IgD-negative memory B cell (primary cell): ENCODE data around the gene SLFNL1. TPM values are rescaled to one million over a fixed set of nuclear protein-coding genes. Genes with fewer than 3 reads are reported as not detected.
A peak's percentile ranks its signal among the peaks of the same experiment; 100 is the strongest.

Experiments
- H3K27ac Mint-ChIP-seq, 3 donors: one replicate each; pipeline ENCODE4 v1.8.0; 2020 to 2022; ENCODE audit warnings: mild to moderate bottlenecking in 3 of 3, mixed read lengths in 3 of 3, moderate library complexity in 1 of 3
- H3K27me3 Mint-ChIP-seq: one replicate; pipeline ENCODE4 v1.8.0; 2021; ENCODE audit warnings: mixed read lengths
- H3K36me3 Mint-ChIP-seq: one replicate; pipeline ENCODE4 v1.8.0; 2020; ENCODE audit warnings: mild to moderate bottlenecking, mixed read lengths
- H3K4me1 Mint-ChIP-seq, 3 donors: one replicate each; pipeline ENCODE4 v1.8.0; 2020 to 2022; ENCODE audit warnings: mixed read lengths in 3 of 3, mild to moderate bottlenecking in 1 of 3
- H3K4me3 Mint-ChIP-seq, 4 donors: one replicate each; pipeline ENCODE4 v1.8.0; 2020 to 2022; ENCODE audit warnings: mild to moderate bottlenecking in 4 of 4, mixed read lengths in 4 of 4, moderate library complexity in 3 of 4
- H3K9me3 Mint-ChIP-seq, 3 donors: one replicate each; pipeline ENCODE4 v1.8.0; 2020 to 2021; ENCODE audit warnings: mixed read lengths in 3 of 3, mild to moderate bottlenecking in 1 of 3
- polyA plus RNA-seq: library from polyadenylated mRNA; unstranded; fragments of 300-500 nt; fragmentation: Illumina TruSeq; gene quantifications from one replicate; pipeline ENCODE4 v1.2.3, GENCODE V29; 2021

SLFNL1 gene
- 0.20 TPM for polyA plus RNA-seq

DNA sequence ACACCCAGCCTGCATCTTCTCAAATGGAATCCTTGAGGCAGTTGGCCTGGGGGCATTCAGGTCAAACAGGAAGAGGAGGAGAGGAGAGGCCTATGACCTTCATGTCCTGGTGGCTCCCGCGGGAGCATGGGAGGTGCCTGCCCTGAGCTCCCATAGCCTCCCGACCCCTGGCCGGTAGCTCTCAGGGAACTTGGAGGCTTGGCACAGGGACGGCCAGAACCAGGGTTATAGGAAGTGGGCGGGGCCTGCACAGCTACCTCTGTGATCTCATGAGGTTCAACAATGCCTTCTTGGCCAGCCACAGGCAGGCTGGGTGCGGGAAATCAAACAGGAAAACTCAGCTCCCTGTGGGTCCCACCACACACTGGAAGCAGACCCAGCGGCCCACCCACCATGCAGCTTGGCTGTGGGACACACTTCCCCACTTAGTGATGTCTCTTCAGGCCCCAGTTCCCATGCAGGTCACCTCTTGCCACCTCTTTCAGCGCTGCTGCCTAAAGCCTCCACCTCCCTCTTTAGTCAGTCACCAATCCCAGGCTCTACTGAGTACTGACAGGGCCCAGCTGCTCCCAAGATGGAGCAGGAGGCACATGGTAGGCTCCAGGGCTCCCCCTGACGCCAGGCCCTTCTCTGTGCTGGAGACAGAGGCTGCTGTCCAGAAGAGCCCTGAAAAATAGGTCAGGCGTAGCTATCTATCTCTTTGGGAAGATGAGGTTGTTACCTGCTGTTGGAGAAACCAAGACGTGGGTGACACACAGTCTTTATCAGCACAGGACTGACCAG, at the start of gene SLFNL1:
SLFNL1 (minus strand) TSS at position 200 of the 783 bp plus-strand sequence. CDS start 1,065 bp downstream, outside the sequence.
- Mint-ChIP-seq H3K9me3 (peaks cover 0 to 2% (median 0%) of the 10 kb centered on the region in 3 donors), H3K36me3 (peaks cover 2% of the 10 kb centered on the region), H3K27me3 (no peaks in the 10 kb centered on the region), H3K27ac (peak within 1 kb of the TSS; percentile 23 to 48 (median 43)), H3K4me1 (peaks cover 29 to 34% (median 30%) of the 10 kb centered on the region in 3 donors), H3K4me3 (peak within 1 kb of the TSS in 1 of 4 donors; percentile 72)

DNA sequence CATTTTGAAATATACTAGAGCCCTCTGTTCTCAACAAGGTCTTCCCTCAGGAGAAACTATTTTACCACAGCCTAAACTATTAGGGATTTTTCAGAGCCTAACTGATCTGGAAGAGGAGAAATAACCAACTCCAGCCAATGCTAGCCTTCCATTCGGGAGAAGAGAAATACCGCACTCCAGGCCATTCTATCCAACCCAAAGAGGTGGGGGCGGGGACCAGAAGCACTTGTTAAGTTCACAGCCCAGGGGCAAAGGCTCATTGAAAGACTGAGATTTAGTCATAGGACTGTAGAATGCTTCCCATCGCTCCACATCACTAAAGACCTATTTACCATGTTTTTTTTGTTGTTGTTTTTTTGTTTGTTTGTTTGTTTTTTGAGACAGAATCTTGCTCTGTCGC, 35.4 kb upstream of the SLFNL1 start:
- Mint-ChIP-seq H3K27ac (no peak overlapping the region), H3K9me3 (no peaks in the 10 kb centered on the region), H3K4me3 (no peak overlapping the region), H3K4me1 (peaks cover 0 to 5% (median 2%) of the 10 kb centered on the region in 3 donors), H3K27me3 (no peaks in the 10 kb centered on the region), H3K36me3 (peaks cover 18% of the 10 kb centered on the region)

DNA sequence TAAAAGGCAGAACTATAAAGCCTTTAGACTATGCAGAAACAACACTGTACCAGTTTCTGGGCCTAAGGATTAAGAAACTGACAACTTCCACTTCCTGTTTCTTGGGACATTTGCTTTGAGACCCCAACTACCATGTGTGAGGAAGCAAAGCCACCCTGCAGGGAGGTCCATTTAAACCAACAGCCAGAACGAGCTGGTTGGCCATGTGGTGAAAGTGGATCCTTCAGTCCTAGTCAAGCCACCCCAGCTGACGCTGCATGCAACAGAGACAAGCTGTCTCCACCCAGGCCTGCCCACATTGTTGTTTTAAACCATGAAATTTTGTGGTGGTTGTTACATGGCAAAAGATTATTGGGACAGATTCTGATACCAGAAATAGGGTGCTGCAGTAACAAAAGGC, 31.8 kb upstream of the SLFNL1 start:
- no peaks in the 10 kb centered on the region for H3K9me3 Mint-ChIP-seq
- H3K36me3 Mint-ChIP-seq, result peaks cover 10% of the 10 kb centered on the region
- H3K4me1 Mint-ChIP-seq, result peaks cover 0 to 5% (median 2%) of the 10 kb centered on the region in 3 donors
- H3K27ac Mint-ChIP-seq, result no peak overlapping the region
- H3K4me3 Mint-ChIP-seq, result no peak overlapping the region
- H3K27me3 Mint-ChIP-seq, result no peaks in the 10 kb centered on the region

DNA sequence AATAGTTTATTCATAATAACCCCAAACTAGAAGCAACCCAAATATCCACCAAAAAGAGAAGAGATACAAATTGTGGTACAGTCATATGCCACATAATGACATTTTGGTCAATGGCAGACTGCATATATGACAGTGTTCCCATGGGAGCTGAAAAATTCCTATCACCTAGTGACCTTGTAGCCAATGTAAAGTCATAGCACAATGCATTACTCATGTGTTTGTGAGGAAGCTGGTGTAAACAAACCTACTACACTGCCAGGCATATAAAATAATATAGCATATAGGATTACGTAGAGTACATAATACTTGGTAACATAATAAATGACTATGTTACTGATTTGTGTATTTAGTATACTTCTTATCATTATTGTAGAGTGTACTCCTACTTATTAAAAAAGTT, 29.5 kb upstream of the SLFNL1 start:
- peaks cover 0 to 5% (median 3%) of the 10 kb centered on the region in 3 donors for H3K4me1 Mint-ChIP-seq
- no peaks in the 10 kb centered on the region for H3K9me3 Mint-ChIP-seq
- H3K36me3 Mint-ChIP-seq, result peaks cover 8% of the 10 kb centered on the region
- H3K27ac Mint-ChIP-seq, result no peak overlapping the region
- no peak overlapping the region for H3K4me3 Mint-ChIP-seq
- no peaks in the 10 kb centered on the region for H3K27me3 Mint-ChIP-seq

DNA sequence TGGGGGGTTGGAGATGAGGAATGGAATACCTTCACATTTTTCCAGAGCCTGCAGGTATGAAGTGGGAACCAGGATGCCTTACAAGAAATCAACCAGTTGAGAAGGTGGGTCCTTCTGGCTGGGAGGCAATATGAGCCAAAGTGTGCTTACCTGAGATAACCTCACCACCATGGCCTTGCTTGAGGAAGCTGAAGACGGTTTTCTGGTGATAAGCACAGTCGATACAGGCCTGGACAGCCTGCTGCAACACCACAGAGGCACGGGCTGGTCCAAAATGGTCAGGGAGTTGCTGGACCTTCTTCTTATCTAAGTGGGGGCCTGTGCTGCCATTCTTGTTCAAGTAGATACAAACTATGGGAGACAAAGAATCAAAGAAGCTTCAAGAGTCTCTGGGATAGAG, 27.0 kb upstream of the SLFNL1 start:
- no peaks in the 10 kb centered on the region for H3K9me3 Mint-ChIP-seq
- H3K36me3 Mint-ChIP-seq, result peaks cover 11% of the 10 kb centered on the region
- no peaks in the 10 kb centered on the region for H3K27me3 Mint-ChIP-seq
- H3K27ac Mint-ChIP-seq, result no peak overlapping the region
- peaks cover 0 to 5% (median 3%) of the 10 kb centered on the region in 3 donors for H3K4me1 Mint-ChIP-seq
- no peak overlapping the region for H3K4me3 Mint-ChIP-seq

DNA sequence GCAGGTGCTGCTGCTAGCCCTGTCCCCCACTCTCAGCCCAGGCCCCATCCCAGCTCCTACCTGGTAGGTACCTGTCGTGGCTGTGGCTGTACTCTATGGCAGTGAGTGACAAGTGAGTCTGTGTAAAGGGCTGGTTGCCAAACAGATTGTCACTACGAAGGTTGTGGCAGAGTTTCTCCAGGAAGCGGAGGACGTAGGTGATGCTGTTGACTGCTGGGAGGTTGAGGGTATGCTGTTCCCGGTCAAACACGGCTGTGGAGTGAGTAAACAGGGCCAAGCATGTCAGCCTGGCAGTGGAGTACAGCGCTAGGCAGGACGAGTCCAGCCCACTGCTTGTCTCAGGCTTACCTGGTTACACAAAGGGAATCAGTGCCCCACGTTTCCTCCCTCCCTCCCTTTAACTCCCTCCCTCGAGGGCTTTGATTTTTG, 24.8 kb upstream of the SLFNL1 start:
- peak overlapping the region in 1 of 3 donors; percentile 64 for H3K27ac Mint-ChIP-seq
- peaks cover 12% of the 10 kb centered on the region for H3K36me3 Mint-ChIP-seq
- peaks cover 0 to 3% (median 1%) of the 10 kb centered on the region in 3 donors for H3K4me1 Mint-ChIP-seq
- no peaks in the 10 kb centered on the region for H3K9me3 Mint-ChIP-seq
- H3K27me3 Mint-ChIP-seq, result no peaks in the 10 kb centered on the region
- no peak overlapping the region for H3K4me3 Mint-ChIP-seq

DNA sequence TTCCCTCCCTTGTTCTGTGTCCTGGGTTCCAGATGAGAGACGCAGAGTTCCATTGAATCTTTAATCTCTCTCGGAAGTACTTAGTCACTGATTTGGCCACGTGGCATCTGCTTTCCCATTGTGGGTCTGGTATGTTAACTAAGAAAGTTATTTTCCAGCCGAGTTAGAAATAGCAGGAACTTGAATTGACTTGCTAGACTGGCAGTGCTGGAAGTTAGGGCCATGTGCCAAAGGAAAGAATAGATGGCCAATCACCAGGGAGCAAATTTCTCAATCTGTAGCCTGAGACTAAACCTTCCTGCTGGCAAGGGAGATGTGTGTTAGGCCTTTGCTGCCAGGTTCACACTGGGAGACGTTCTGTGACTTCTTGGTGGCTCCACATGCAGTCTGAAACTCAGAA, 24.2 kb upstream of the SLFNL1 start:
- Mint-ChIP-seq H3K4me1 (peaks cover 0 to 3% (median 1%) of the 10 kb centered on the region in 3 donors), H3K27ac (no peak overlapping the region), H3K9me3 (no peaks in the 10 kb centered on the region), H3K27me3 (no peaks in the 10 kb centered on the region), H3K4me3 (no peak overlapping the region), H3K36me3 (peaks cover 12% of the 10 kb centered on the region)

DNA sequence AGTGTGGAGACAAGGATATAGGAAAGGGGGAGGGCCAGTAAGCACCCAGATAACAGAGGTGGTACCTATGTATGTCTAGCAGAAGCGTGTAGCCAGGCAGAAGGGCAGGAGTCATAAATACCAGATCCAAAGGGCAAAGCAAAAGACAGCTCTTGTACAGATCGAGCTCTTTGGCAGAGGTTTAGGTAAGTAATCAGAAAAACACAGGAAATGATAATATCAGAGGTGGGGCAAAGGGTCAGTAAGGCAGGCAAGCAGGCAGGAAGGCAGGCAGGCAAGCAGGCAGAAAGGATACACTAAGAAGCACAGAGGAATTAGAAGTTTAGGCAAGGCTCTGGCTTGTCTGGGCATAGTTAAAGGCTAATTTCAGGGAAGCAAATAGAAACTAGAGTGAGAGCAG, 22.7 kb upstream of the SLFNL1 start:
- no peaks in the 10 kb centered on the region for H3K27me3 Mint-ChIP-seq
- H3K4me3 Mint-ChIP-seq, result peak overlapping the region in 1 of 4 donors; percentile 13
- no peaks in the 10 kb centered on the region for H3K9me3 Mint-ChIP-seq
- H3K4me1 Mint-ChIP-seq, result peaks cover 0 to 3% (median 1%) of the 10 kb centered on the region in 3 donors
- H3K27ac Mint-ChIP-seq, result no peak overlapping the region
- H3K36me3 Mint-ChIP-seq, result peaks cover 12% of the 10 kb centered on the region

DNA sequence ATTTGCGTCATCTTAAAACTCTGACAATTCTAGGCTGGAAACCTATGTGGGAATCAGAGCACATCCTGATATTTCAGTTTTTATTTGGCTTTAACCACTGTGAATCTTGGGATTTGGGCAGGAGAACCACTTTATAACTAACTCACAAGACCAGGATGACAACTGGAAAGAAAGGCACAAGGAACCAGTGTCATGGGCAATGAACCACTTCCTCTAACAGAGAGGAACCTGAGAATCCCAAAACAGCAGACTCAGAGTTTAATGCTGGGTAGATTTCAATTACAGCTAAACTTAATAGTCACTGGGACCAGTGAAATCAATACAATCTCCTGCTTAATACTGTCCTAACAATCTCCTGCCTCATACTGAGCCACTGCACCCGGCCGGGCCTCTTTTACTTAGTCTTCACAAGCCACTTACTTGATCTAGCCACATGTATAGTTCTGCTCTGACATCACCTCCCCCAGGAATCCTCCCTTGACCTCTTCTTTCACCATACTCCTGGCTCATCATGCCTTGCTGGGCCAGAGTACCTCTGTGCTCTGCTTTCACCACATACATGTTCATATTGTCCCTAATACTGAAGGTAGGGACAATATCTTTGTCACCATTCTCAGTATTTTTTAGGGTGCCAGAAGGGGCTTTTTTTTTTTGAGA, 20.2 kb upstream of the SLFNL1 start:
- Mint-ChIP-seq H3K4me1 (peaks cover 0 to 3% (median 0%) of the 10 kb centered on the region in 3 donors), H3K36me3 (peaks cover 10% of the 10 kb centered on the region), H3K9me3 (no peaks in the 10 kb centered on the region), H3K27me3 (no peaks in the 10 kb centered on the region), H3K4me3 (no peak overlapping the region), H3K27ac (peak overlapping the region in 1 of 3 donors; percentile 80)

DNA sequence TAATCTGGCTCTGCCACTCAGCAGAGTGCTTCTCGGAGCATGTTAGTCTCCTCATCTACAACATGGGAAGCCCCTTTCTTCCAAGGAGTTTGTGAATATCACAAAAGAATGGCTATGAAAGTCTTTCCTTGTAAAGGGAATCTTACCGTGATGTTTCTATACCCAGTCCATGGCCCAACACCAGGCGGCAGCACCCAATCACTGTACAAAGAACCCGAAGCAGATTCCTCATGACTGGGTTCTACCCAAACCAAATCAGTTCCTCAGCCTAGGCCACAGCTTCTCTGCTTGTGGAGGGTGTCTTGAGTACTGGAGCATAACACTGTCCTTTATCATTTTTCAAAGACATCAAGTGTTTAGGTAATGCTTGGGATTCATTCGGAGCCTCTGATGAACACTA, 16.6 kb upstream of the SLFNL1 start:
- Mint-ChIP-seq H3K4me1 (peaks cover 0 to 3% (median 0%) of the 10 kb centered on the region in 3 donors), H3K4me3 (no peak overlapping the region), H3K36me3 (peaks cover 3% of the 10 kb centered on the region), H3K27ac (no peak overlapping the region), H3K9me3 (no peaks in the 10 kb centered on the region), H3K27me3 (no peaks in the 10 kb centered on the region)

DNA sequence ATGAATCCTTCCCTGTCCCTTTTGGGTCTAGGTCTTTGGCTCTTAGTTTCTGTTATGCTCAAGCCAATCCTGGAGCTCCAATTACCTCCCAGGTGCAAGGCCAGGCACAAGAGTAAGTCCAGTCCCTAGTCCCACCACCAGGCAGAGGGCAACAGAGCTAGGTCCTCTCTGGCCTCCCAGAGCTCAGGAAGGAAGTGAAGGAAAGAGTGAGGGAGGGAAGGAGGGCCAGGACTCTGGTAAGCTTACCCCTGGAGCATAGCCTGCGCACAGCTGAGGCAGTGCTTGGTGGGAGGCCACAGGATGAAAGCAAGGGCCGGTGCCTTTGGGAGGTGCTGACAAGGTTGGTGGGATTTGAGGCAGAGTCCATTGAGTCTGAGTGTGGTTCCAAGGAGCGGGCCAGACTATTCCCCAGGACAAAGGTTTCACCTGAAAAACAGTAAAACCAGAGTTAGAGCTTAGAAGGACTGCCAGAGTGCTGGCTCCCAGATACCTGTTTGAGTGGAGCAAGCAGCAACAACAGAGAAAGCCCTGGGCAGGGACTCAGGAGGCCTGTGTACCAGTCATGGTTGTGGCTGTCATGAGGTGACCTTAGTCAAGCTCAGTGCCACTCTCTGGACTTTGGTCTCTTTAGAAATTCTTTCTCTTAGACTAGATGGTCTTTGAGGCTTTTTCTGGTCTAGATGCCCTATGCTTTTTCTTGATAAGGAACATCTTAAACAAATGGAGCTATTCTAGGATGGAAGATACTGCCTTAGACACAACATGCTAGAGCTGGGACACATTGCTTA, 15.8 kb upstream of the SLFNL1 start:
- Mint-ChIP-seq H3K27ac (no peak overlapping the region), H3K4me1 (no peaks in the 10 kb centered on the region), H3K36me3 (no peaks in the 10 kb centered on the region), H3K4me3 (no peak overlapping the region), H3K27me3 (no peaks in the 10 kb centered on the region), H3K9me3 (peaks cover 0 to 1% (median 0%) of the 10 kb centered on the region in 3 donors)

DNA sequence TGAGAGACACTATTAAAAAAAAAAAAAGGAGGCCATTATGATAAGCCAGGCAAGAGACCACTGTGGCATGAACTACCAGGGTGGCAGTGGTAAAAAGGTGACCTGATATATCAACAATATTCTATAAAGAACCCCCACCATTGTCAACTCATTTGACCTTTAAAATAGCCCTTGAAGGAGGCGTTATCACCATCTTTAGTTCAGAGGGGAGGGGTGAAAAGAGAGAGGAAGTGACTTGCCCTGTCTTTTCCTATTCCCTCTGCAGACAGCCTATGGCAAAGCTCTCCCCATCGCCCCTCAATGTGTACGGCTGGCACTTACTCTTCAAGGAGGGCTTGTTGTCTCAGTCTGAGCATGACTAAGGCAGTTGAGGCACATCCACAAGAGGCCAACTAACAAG, 11.7 kb upstream of the SLFNL1 start:
- Mint-ChIP-seq H3K27me3 (no peaks in the 10 kb centered on the region), H3K9me3 (peaks cover 0 to 4% (median 0%) of the 10 kb centered on the region in 3 donors), H3K27ac (no peak overlapping the region)

DNA sequence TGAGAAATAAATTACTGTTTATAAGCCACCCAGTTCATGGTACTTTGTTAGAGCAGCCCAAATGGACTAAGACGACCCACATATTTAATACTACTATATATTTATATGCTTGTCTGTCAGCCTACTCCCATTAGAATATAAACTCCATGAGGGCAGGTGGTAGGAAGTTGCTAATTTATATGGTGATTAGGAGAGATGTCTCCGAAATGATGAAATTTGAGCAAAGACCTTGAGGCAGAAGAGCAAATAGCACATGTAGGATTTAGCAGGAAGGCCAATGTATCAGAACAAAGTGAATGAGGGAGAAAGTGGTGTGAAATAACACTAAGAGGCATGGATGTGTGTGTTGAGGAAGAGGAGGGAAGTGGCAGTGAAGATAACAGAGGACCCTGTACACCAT, 10.6 kb upstream of the SLFNL1 start:
- Mint-ChIP-seq H3K27me3 (no peaks in the 10 kb centered on the region), H3K4me3 (no peak overlapping the region), H3K27ac (peak overlapping the region in 1 of 3 donors; percentile 0), H3K36me3 (peaks cover 9% of the 10 kb centered on the region), H3K9me3 (peaks cover 0 to 4% (median 0%) of the 10 kb centered on the region in 3 donors), H3K4me1 (peaks cover 5 to 12% (median 9%) of the 10 kb centered on the region in 3 donors)

More for the DNA sequence above, 11.7 kb upstream of the SLFNL1 start:
- no peak overlapping the region for H3K4me3 Mint-ChIP-seq
- peaks cover 2 to 12% (median 9%) of the 10 kb centered on the region in 3 donors for H3K4me1 Mint-ChIP-seq
- H3K36me3 Mint-ChIP-seq, result peaks cover 6% of the 10 kb centered on the region

DNA sequence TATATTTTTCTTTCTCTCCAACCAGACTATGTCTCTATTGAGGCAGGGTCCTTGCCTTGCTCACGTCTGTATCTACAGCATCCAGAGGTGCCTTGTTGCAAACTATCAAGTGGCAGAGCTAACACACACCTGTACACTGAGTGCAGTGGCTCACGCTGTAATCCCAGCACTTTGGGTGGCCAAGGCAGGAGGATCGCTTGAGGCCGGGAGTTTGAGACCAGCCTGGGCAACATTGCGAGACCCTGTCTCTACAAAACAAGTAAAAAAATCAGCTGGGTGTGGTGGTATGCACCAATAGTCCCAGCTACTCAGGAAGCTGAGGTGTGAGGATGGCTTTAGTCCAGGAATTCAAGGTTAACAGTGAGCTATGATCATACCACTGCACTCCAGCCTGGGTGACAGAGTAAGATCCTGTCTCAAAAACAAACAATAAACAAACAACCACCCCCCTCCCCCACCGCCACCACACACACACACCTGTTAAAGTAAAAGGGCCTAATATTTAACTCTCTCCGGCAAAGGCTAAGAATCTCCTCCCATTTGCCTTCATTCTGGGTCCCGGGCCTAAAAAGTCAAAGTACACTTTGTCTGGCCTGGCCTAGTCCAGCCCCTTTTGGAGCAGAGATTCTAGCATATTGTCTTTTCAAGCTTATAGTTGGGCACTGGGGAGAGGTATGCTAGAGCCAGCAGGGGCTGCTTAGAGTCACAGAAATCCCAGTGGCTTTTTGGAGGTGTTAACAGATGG, 9.5 kb upstream of the SLFNL1 start:
- peak overlapping the region; percentile 9 to 91 (median 32) for H3K27ac Mint-ChIP-seq
- H3K4me3 Mint-ChIP-seq, result no peak overlapping the region
- peaks cover 0 to 4% (median 0%) of the 10 kb centered on the region in 3 donors for H3K9me3 Mint-ChIP-seq
- H3K36me3 Mint-ChIP-seq, result peaks cover 9% of the 10 kb centered on the region
- H3K4me1 Mint-ChIP-seq, result peaks cover 11 to 20% (median 15%) of the 10 kb centered on the region in 3 donors
- H3K27me3 Mint-ChIP-seq, result no peaks in the 10 kb centered on the region
